CD4-positive, alpha-beta T cell treated with Interleukin-6 at 100 ng/mL for 8 hours (primary cell): ENCODE measurements around the gene RNF224.

Source experiments
- DNase-seq: peaks from one replicate; pipeline ENCODE4 v3.0.0-alpha.2; 2020; ENCODE audit warnings: mixed read lengths, low spot score

The RNF224 gene

GRCh38 chr9:137215196-137215986 lies 11.9 kb upstream of the RNF224 start:
- no peak for DNase-seq

GRCh38 chr9:137216188-137216965 lies 10.9 kb upstream of the RNF224 start:
- no peak for DNase-seq

GRCh38 chr9:137217276-137218211 lies 9.8 kb upstream of the RNF224 start:
- no peak for DNase-seq

- no peak for DNase-seq
These were observed 9.0 kb upstream of the RNF224 start for GRCh38 chr9:137218212-137218753.

GRCh38 chr9:137218754-137219271 lies 8.5 kb upstream of the RNF224 start:
- no peak for DNase-seq

- no peak for DNase-seq
These were observed 7.5 kb upstream of the RNF224 start for GRCh38 chr9:137219757-137220316.

GRCh38 chr9:137220317-137221094 lies 6.8 kb upstream of the RNF224 start:
- no peak for DNase-seq

GRCh38 chr9:137221095-137221505 lies 6.2 kb upstream of the RNF224 start:
- DNase-seq = no peak

- DNase-seq = no peak
These were observed 5.7 kb upstream of the RNF224 start for GRCh38 chr9:137221506-137222111.

GRCh38 chr9:137222190-137223077 lies 4.9 kb upstream of the RNF224 start, which contains the start of gene RNF208:
Gene RNF208 (minus strand): TSS chr9:137222240. CDS start chr9:137221212, 1,028 bp downstream.
- DNase-seq = no peak

- DNase-seq = peak; percentile 99
These were observed 4.0 kb upstream of the RNF224 start for GRCh38 chr9:137223078-137223970.

- DNase-seq = no peak
These were observed 2.2 kb upstream of the RNF224 start, which contains the start of gene CYSRT1 for GRCh38 chr9:137224830-137225694. Gene CYSRT1 (plus strand): TSS chr9:137225174. CDS start chr9:137225622, 448 bp downstream.

GRCh38 chr9:137225699-137226331 lies 1.5 kb upstream of the RNF224 start:
- no peak for DNase-seq

GRCh38 chr9:137226338-137227053 lies 806 bp upstream of the RNF224 start:
- DNase-seq = no peak

- no peak for DNase-seq
These were observed 677 bp downstream of the RNF224 start for GRCh38 chr9:137227853-137228505.
